ENCODE measurements around the gene CCT2. TPM values are rescaled to one million over a fixed set of nuclear protein-coding genes. Genes with fewer than 3 reads are reported as not detected.

CCT2 gene
- total RNA-seq, 1 donor from 2014 or later: 254 TPM

DNA sequence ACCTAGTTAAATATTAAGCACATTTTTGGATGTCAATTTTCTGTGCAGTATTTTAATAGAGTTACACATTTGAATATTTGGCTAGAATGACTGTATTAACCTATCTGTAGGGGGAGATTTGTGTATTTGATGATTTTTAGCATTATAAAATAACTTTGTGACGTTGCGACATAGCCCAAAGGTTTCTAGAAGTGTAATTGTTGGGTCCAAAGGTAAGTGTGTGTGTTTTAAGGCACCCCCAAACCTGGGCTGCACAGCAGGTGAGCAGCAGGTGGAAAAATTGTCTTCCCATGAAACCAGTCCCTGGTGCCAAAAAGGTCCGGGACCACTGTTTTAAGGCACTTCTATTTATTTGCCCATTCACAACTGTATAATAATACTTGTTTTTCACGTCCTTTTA lies 3.3 kb downstream of the CCT2 start:
- TF ChIP-seq, protein P1, sequence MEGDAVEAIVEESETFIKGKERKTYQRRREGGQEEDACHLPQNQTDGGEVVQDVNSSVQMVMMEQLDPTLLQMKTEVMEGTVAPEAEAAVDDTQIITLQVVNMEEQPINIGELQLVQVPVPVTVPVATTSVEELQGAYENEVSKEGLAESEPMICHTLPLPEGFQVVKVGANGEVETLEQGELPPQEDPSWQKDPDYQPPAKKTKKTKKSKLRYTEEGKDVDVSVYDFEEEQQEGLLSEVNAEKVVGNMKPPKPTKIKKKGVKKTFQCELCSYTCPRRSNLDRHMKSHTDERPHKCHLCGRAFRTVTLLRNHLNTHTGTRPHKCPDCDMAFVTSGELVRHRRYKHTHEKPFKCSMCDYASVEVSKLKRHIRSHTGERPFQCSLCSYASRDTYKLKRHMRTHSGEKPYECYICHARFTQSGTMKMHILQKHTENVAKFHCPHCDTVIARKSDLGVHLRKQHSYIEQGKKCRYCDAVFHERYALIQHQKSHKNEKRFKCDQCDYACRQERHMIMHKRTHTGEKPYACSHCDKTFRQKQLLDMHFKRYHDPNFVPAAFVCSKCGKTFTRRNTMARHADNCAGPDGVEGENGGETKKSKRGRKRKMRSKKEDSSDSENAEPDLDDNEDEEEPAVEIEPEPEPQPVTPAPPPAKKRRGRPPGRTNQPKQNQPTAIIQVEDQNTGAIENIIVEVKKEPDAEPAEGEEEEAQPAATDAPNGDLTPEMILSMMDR (IDR thresholded peaks at IDR 0.05; ENCODE audit: unreplicated experiment): no peak
- peaks cover 27% of the 10 kb centered on the region for H3K36me3 Mint-ChIP-seq (ENCODE audit: insufficient read depth)
- H3K4me3 Mint-ChIP-seq (ENCODE audit: low read depth): no peak overlapping the region
- H3K27me3 Mint-ChIP-seq: no peaks in the 10 kb centered on the region
- no peak overlapping the region for H3K27ac Mint-ChIP-seq
- H3K4me1 Mint-ChIP-seq (ENCODE audit: low read depth): peaks cover 7% of the 10 kb centered on the region
- no peaks in the 10 kb centered on the region for H3K9me3 Mint-ChIP-seq (ENCODE audit: low read depth)
- DNase-seq (ENCODE audit: low spot score, unreplicated experiment): no peak

DNA sequence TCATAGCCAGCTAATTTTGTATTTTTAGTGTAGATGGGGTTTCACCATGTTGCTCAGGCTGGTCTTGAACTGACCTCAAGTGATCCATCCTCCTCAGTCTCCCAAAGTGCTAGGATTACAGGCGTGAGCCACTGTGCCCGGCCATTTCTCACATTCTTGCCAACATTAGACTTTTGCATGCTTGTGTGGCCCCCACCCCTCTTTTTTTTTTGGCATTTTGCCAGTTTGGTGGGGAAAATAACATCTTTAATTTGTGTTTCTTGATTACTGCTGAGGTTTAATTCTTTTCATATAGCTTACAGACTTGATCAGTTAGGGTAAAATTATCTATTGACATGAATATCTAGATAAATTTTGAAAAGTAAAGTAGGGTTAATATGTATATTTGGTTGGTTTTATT lies 3.8 kb downstream of the CCT2 start:
- Mint-ChIP-seq H3K27ac (no peak overlapping the region), H3K4me3 (ENCODE audit: low read depth) (no peak overlapping the region), H3K4me1 (ENCODE audit: low read depth) (peaks cover 7% of the 10 kb centered on the region), H3K9me3 (ENCODE audit: low read depth) (no peaks in the 10 kb centered on the region), H3K27me3 (no peaks in the 10 kb centered on the region), H3K36me3 (ENCODE audit: insufficient read depth) (peaks cover 30% of the 10 kb centered on the region)
- DNase-seq (ENCODE audit: low spot score, unreplicated experiment): no peak
- TF ChIP-seq, protein P1 (IDR thresholded peaks at IDR 0.05; ENCODE audit: unreplicated experiment): no peak

DNA sequence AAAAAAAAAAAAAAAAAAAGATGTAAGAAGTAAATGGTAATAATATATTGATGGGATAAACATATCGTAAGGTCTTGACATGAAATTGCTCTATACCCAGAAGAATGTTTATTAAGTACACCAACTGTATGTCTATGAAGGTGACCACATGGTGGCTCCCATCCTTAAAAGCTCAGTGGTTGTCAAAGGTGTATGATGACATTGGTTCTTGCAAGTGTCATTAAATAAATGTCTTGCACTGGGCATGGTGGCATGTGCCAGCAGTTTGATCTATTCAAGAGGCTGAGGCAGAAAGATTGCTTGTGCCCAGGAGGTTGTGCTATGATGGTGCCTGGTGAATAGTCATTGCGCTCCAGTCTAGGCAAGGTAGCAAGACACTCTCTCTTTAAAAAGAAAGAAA lies 10.4 kb downstream of the CCT2 start:
- Mint-ChIP-seq H3K4me3 (ENCODE audit: low read depth) (no peak overlapping the region), H3K27ac (no peak overlapping the region), H3K9me3 (ENCODE audit: low read depth) (no peaks in the 10 kb centered on the region), H3K4me1 (ENCODE audit: low read depth) (no peaks in the 10 kb centered on the region), H3K36me3 (ENCODE audit: insufficient read depth) (peaks cover 39% of the 10 kb centered on the region), H3K27me3 (no peaks in the 10 kb centered on the region)
- TF ChIP-seq, protein P1 (IDR thresholded peaks at IDR 0.05; ENCODE audit: unreplicated experiment): no peak
- DNase-seq (ENCODE audit: low spot score, unreplicated experiment): no peak

DNA sequence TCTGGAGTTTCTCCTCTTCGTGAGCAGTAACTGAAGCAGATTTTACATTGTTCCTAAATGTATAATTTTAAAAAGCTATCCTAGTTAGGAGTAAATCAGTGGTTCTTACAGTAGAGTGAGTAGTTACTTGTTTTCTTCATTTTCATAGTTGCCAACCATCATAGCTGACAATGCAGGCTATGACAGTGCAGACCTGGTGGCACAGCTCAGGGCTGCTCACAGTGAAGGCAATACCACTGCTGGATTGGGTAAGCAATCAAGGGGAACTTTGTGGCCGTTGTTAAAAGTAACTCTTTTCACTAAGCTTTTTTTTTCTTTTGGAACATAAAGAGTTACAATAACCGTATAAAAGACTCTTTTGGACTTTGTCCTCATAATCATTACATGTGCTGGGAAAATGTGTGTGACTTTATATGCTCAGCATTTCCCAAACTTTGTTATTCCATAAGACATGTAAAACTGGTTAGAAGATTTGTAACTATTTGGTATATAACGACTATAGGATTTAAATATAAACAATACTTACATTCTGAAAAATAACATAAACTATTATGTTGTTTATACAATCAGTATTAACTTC lies 13.0 kb downstream of the CCT2 start:
- H3K4me1 Mint-ChIP-seq (ENCODE audit: low read depth): no peaks in the 10 kb centered on the region
- TF ChIP-seq, protein P1 (IDR thresholded peaks at IDR 0.05; ENCODE audit: unreplicated experiment): no peak
- no peak for DNase-seq (ENCODE audit: low spot score, unreplicated experiment)
- no peak overlapping the region for H3K4me3 Mint-ChIP-seq (ENCODE audit: low read depth)
- H3K27me3 Mint-ChIP-seq: no peaks in the 10 kb centered on the region
- H3K27ac Mint-ChIP-seq: no peak overlapping the region
- H3K9me3 Mint-ChIP-seq (ENCODE audit: low read depth): no peaks in the 10 kb centered on the region
- H3K36me3 Mint-ChIP-seq (ENCODE audit: insufficient read depth): peaks cover 45% of the 10 kb centered on the region

DNA sequence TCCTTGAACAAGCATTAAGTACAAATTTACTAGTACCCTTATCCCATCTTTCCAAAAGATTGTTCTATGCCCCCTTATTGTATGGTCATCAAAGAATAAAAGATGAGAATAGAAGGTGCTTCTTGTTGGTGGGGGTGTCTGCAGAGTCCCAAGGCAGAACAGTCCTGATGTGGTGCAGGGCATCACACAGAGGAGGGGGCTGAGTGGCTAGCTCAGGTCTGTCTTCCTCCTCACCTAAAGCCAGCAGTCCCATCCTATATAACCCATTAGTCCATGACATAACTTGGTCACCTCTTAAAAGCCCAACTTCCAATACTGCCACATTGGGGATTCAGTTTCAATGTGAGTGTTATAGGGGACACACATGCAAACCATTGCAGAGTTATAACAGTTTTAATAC lies 15.5 kb downstream of the CCT2 start:
- Mint-ChIP-seq H3K4me3 (ENCODE audit: low read depth) (no peak overlapping the region), H3K27ac (no peak overlapping the region), H3K4me1 (ENCODE audit: low read depth) (no peaks in the 10 kb centered on the region), H3K9me3 (ENCODE audit: low read depth) (no peaks in the 10 kb centered on the region), H3K36me3 (ENCODE audit: insufficient read depth) (peaks cover 44% of the 10 kb centered on the region), H3K27me3 (no peaks in the 10 kb centered on the region)
- no peak for DNase-seq (ENCODE audit: low spot score, unreplicated experiment)
- TF ChIP-seq, protein P1 (IDR thresholded peaks at IDR 0.05; ENCODE audit: unreplicated experiment): no peak

All from progenitor cell of endocrine pancreas (in vitro differentiated cells).